DMS 273 treated with DMSO at 0.1 percent for 48 hours (cell line): Measurements from ENCODE around the gene ZNF263.

ENCODE experiments used
- DNase-seq: peaks from one replicate; lab custom pipeline; 2025; lab: John Stamatoyannopoulos, UW

ZNF263 gene

GRCh38 chr16:3328104-3328503 is 44.8 kb downstream of the ZNF263 start:
- DNase-seq, result no peak

GRCh38 chr16:3328643-3329042 is 45.4 kb downstream of the ZNF263 start:
- no peak for DNase-seq
